NCI-H748 (cell line): ENCODE results near the gene TMEM117.

ENCODE experiments used
- DNase-seq: peaks from one replicate; lab custom pipeline; 2025; ENCODE audit not compliant: unreplicated experiment; lab: John Stamatoyannopoulos, UW

Gene TMEM117

DNA sequence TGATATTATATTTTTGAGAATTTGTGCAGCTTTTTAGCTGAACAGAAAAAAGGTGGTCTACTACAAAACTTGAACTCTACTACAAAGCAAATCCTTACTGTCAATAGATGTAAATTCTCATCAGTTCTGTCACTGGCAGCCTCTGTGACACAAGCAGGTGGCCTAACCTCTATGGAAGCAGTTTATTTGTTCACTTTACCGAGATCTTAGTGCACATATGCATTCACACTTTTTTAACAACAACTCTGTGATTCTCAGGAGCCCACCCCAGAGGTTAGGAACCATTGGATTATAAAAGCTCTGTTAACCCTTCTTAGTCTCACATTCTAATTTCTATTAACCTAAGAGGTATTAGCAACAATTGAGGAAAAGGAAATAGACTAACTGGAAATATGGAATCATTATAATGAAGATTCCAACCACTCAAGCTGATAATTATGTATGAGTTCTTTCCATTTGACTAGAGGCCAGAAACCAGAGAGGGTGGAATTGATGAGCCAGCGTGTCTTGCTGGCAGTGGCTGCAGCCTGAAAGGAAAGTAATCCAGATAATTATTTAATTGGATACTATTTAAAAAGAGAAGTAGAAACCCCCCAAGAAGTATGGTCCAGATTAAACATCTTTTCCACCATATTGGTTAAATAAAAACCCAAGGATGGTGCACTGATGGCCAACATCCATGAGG is 451.1 kb downstream of the TMEM117 start:
- no peak for DNase-seq

DNA sequence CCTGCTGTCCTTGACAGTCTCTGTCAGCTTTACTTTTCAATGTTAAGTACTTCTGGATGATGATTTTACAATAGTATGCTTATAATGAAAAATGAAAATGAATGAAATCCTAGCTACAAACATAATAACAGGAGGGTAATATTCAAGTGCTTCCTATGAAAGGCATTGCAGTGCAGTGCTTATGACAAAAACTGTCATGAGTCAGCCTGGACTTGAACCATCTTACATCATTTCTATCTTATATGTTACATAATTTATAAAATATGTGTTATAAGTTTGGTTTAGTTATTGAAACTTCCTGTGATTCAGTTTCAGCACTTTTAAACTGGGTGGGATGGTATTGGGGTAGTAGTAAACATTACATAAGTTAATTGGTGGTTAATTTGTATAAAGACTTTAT is 451.7 kb downstream of the TMEM117 start:
- no peak for DNase-seq

DNA sequence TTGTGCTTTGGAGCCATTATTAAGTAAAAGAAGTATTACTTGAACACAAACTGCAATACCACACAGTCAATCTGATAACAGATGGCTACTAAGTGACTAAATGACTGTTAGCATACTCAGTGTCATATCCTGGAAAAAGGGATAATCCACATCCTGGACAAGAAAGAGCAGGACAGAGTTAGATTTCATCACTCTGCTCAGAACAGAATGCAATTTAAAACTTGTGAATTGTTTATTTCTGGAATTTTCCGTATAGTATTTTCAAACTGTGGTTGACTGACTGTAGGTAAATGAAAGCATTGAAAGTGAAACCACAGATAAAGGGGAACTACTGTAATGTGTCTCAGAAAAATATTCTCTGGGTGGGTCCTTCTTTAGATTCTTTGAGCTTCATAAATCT is 458.8 kb downstream of the TMEM117 start:
- no peak for DNase-seq

DNA sequence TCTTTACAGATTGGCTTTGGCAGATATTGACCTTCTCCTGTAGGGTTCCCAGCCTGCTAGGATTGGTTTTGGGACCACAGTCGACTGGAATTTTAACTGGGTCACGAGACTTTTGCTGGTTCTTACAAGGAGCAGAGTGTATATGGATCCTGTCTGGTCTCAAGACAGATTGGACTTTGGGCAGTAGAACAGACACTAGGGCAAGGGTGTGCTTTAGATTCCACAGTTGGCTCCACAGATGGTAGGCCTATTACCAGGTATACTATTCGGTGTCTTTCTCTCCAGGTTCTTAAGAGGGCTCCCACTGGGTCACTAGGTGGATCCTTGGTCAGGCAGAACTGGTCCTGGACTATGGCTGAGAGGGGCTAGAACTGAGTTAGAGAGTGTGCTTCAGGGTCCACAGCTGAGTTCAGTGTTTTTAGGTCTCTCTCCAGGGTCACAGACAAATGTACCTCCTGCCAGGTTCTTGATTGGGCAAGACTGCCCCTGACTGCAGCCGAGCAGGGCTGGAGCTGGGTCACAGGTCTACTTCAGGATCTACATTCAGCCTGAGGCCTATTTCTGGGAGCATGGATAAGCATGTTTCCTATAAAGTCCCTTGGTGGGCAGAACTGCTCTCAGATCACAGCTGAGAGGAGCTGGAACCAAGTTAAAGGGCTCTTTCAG is 460.2 kb downstream of the TMEM117 start:
- DNase-seq, result no peak

DNA sequence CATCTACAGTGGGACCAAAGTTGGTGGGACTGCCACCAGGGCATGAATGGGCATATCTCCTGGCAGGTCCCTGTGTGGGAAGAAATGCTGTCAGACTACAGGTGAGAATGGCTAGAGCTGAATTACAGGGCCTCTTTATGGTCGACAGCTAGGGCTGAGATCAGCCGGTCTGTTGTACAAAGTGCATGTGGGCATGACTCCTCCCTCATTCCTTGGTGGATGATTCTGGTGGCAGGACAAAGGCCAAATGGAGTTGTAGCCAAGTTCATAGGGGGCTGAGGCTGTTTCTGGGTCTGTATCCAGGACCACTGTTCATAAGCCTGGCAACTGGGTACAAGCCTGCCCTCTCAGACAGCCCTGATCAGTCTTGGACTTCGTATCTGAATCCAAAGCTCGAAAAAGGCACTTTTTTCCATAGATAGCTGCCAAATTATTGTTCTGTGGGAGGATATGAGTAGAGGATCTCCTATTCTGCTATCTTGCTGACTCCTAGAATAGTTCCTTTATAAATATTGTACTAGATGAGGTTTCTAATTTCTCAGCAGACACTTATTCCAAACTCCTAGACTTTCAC is 460.8 kb downstream of the TMEM117 start:
- no peak for DNase-seq

DNA sequence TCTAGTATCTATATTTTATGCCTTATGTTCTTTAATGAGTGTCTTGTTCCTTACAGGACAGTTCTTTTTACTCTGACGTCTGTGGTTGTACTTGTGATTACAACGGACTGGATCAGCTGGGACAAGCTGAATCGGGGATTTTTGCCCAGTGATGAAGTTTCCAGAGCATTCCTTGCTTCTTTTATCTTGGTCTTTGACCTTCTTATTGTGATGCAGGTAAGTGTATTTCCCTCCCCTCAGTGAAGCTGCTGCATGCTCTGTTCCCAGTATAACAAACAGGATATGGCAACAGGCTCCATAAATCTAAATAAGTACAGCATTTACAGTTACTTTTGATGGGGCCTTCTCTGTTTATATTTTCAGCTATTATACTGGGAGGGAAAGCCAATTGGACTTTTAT is 463.6 kb downstream of the TMEM117 start:
- DNase-seq, result no peak

DNA sequence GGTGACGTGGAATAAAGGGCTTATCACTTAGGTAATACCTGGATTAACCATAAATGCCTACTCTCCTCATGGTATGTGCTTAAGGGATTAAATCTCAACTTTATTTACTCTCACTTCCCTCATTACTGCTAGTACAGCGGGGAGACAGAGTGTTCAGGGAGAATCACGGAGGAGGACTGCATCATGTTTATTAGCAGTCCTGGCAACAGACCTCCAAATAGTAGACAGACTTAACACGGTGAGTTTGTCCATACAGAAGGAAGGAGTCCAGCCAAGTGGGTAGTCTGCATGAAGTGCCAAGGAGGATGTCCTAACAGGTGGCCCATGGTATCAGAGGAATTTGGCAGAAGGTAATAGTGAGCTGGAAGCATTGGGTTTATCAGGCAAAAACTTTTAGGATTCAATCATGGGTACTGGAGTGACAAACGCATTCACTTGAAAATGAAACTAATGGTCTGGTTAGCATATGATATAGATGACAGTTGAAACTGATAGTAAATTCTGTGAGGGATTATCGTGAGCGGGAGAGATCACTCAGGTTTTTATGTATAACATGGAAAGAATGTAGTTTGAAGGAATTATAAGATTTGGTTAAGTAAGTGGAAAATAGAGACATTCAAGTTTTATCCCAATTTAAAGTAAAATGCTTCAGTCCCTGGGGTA is 471.8 kb downstream of the TMEM117 start:
- no peak for DNase-seq

DNA sequence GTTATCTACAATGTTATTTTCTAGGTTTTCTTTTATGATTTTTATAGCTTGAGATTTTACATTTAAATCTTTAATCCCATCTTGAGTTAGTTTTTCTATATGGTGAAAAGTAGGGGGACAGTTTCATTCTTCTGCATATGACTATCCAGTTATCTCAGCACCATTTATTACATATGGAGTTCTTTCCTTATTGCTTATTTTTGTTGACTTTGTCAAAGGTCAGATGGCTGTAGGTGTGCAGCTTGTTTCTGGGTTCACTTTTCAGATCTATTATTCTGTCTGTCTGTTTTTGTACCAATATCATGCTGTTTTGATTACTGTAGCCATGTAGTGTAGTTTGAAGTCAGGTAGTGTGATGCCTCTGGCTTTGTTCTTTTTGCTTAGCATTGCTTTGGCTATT is 477.3 kb downstream of the TMEM117 start:
- DNase-seq, result no peak

DNA sequence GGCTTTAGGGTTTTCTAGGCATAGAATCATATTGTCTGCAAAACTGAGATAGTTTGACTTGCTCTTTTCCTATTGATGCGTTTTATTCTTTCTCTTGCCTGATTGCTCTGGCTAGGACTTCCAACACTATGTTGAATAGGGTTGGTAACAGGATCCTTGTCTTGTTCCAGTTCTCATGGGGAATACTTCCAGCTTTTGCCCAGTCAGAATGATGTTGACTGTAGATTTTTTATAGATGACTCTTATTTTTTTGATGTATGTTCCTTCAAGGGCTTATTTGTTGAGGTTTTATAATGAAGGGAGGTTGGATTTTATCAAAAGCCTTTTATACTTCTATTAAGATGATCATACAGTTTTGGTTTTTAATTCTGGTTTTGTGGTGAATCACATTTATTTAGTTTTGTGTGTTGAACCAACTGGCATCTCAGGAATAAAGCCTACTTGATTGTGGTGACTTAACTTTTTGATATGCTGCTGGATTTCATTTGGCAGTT is 478.2 kb downstream of the TMEM117 start:
- DNase-seq, result no peak

DNA sequence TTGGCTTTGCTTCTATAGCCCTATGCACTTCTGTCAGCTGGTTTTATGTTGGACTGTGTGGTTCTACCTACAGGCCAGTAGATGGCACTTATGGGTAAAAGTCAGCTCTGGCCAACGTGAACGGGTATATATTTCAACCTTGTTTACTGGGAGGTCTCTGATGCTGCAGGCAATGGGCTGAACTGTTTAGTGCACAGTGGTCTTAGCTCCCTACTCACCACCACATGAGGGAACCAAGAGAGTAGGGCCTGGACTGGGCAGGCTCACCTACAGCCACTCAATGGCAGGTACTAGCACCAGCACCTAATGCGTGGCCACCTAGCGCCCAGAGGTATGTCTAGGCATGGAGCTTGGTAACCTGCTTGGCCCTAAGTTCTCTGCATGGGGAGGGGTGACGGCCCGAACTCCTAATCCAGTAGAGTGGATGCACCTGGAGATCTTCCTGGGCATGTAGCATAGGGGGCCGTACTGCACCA is 481.8 kb downstream of the TMEM117 start:
- no peak for DNase-seq

DNA sequence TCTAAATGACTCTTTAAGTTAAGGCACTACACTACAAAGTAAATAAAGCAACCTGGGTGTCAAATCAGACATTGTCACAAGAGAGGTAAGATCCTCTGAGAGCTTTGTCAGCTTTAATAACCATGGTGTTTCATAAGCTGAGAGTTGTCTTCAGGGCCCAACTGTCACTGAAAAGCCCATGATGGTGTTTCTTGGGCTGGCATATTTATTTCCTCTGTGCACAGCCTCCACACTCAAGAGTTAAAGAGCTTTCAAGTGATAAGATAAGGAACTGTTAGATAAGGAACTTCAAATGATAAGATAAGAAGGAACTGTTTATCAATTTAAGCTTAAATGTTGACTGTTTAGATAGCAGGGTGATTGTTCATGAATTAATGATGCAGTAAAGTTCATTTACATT is 495.4 kb downstream of the TMEM117 start:
- no peak for DNase-seq

DNA sequence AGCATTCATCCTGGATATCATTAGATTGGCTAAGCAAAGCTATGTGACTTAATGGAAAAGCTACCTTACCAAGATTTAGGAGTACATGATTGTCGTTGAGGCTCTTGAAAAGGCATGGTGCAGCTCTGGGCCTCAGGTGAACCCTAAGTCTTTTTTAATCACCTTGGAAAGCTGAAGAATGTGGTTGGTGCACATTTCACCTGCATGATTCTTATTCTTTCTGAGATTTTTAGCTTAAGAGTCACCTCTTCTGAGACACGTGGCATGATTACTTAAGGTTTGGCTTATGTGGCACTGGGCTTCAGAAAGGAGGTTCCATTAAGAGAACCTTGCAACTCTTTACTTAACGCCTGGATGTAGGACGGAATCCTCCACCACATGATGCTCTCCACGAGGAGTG is 498.5 kb downstream of the TMEM117 start:
- DNase-seq, result no peak

DNA sequence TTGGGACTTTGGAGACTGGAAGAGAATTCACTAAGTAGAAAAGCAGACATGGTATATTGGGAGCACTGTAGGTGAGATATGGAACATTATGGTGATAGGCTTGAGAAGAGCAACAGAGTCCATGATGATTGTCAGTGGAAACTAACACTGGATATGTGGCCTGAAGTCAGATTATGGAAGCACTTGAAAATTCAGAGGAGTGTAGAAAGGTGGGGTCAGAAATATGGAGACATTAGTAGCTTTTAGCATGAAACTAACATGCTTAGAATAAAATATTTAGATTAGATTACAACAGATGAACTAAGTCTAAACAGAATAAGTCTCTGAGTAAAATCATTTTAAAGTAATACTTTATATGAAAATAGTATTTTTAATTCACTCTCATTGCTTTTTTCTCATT is 499.1 kb downstream of the TMEM117 start:
- no peak for DNase-seq

DNA sequence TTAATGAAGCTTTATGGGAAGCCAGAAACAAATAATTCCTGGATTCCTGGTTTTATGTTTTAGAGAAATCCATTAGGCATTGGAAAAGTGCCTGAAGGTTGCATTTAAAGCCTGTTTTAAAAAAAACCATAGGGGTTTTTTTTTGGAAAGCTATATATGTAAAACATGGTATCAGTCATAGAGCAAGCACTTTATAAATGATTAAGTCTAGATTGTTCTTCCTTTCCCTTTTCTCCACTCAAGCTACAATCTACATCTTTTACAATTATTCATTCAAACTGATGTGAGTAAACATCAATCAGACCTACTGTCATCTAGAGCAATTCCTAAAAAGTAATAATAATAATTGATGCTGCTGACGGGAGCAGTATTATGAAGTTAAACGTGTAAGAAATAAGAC is 500.7 kb downstream of the TMEM117 start:
- no peak for DNase-seq

DNA sequence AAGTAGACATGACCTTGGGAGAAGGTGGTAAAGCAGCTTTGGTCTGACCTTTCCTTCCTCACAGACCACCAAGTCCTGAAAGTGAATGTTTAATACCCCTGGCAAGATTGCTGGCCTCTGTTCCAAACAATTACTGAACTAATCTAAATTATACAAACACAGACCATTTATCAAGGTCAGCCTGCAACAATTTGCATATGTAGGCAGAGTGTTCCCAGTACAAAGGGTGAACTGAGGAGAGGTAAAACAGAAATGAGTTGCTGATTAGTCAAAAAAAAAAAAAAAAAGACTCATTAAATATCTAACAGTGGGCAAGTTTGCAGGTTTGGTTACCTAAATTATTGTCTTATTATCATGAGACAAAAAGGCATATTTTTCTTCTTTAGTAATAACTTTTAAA is 506.5 kb downstream of the TMEM117 start:
- DNase-seq, result no peak

DNA sequence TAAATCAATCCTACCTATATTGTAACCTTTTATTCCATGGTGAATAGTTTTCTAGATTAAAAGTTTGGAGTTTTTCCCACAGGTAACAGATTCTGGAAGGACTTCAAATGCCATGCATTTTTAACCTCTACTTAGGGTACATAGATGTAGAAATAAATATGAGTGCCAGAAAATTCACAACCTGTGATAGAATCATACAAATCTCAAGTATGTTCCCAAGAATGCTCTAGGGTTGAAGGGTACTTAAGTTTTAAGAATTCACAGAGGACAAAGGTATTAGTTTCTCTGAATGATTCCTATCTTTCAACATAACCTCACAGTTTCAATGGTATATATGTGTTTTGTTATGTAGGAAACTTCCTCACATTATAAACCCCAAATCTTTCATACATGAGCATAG is 511.3 kb downstream of the TMEM117 start:
- DNase-seq, result no peak

DNA sequence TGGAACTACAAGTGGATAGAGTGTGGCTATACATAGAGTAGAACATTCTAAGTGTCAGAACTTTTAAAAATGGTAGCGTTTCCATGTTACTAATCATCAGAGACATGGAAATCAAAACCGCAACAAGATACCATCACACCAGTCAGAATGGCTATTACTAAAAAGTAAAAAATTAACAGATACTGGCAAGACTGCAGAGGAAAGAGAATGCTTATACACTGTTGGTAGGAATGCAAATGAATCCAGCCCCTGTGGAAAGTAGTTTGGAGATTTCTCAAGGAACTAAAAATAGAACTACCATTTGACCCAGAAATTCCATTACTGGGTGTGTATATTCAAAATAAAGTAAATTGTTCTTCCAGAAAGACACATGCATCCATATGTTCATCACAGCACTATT is 521.6 kb downstream of the TMEM117 start:
- DNase-seq, result no peak

DNA sequence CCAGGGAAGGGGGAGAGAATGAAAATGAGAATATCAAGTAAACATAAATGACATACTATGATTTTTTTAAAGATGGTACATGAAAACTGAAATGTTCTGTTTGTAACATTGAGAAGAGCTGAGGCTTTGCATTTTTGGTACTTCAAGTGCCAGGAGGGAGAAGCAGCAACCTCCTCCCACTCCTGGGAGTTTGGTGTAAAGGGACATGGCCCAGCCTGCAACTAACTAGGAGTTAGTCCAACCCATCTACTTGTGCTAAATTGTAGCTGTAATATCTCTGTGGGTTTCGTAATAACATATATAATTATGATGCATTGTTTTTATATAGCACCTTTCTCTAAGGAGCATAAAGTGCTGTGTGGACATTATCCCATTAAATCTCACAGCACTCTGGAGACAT is 522.8 kb downstream of the TMEM117 start:
- no peak for DNase-seq

DNA sequence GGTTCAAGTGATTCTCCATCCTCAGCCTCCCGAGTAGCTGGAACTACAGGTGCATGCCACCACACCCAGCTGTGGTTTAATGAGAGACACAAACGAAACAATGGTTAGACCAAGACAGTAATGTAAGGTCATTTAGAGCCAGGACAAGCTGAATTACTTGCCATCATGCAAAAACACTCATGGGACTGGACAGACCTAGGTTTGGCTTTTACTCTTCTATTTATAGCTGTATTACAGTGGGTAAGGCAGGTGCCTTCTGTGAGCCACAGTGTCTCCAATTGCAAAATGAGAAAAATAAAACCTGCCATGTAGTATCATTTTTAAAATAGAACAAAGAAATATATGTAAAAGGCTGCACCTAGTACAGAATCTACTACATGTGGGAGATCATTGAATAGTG is 527.1 kb downstream of the TMEM117 start:
- no peak for DNase-seq

DNA sequence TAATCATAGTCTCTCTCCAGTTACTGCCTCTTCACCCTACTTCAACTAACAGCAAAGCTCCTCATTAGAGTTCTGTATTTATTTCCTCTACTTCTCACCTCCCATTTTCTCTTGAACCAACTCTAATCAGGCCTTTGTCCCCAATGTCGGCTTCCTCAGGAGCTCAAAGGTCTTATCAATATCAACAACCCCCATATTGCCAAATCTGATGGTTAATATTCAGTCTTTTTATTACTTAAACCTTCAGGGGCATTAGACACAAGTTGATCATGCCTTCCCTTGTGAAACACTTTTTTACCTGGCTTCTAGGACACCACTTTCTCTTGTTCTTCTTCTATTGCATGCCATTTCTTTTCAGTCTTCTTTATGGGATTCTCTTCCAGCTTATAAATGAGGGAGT is 531.3 kb downstream of the TMEM117 start:
- no peak for DNase-seq

DNA sequence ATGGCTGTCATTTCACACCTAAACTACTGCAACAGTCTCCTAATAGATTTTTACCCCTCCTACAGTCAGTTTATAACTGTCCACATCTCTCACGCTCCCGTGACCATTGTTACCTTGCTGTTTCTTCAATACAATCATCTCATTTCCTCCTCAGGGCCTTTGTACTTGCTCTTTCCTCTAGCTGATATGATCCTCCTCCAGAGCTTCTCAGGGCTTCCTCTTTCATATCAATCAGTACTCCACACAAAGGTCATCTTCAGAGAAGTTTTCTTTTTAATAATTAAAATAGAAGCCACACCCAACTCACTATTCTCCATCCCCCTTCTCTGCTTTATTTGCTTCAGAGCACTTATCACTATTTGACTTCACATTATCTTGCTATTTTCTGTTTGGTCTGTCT is 532.0 kb downstream of the TMEM117 start:
- no peak for DNase-seq

DNA sequence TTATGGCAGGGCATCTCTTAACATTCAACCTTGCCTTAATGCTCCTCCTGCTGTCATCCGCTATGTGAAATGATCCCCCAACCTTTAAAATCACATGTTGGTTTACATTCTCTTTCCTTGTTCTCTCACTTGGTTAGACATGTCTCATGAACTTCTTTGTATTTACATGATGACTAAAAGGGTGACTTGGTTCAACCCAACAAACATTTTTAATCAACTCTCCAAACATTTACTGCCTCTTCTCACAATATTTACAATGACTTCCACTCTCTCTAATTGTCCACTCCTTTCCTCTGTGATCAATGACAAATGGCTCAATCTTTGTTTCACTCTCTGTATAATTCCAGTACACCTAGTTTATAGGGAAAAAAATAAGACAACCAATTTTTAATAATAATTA is 534.1 kb downstream of the TMEM117 start:
- no peak for DNase-seq
